NB4 (cell line): Measurements from ENCODE around the gene CTCFL.

Experiments
- DNase-seq: peaks from one replicate; pipeline ENCODE4 v3.0.0; 2010; ENCODE audit warnings: low read depth
- H3K4me3 ChIP-seq: one replicate; pipeline ENCODE4 v1.5.1; 2011; ENCODE audit warnings: mild to moderate bottlenecking, low read depth, low read length, moderate library complexity
- MAX ChIP-seq: IDR thresholded peaks from 2 replicates; pipeline ENCODE4 v1.6.1; 2011; ENCODE audit warnings: low read depth, low read length
- MYC ChIP-seq: IDR thresholded peaks from 2 replicates; pipeline ENCODE4 v1.6.1; 2011; ENCODE audit warnings: low read depth, low read length
- POLR2A ChIP-seq: IDR thresholded peaks from 2 replicates; pipeline ENCODE4 v1.6.1; 2011; ENCODE audit warnings: mild to moderate bottlenecking; ENCODE audit not compliant: insufficient read length; ENCODE audit errors: extremely low read depth
- TF ChIP-seq, protein P1 (sequence below): IDR thresholded peaks from one replicate; pipeline ENCODE4 v1.5.1; 2012; ENCODE audit warnings: low read depth, low read length

CTCFL gene

DNA sequence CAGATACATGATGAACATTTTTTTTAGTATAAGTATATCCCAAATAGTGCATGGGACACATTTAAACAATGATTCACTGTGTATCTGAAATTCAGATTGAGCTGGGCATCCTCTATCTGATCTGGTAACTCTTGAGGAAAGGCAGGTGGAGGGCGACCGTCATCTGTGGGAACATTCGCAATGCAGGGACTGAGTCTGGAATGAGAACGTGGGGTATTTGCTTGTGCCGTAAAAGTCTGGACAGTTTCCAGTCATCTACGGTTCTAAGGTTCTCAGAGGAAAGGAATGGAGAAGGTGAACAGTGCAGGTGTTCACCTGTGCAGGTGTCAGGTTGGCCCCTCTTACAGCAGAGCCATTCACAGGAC, 22.6 kb downstream of the CTCFL start:
- TF ChIP-seq, protein P1, sequence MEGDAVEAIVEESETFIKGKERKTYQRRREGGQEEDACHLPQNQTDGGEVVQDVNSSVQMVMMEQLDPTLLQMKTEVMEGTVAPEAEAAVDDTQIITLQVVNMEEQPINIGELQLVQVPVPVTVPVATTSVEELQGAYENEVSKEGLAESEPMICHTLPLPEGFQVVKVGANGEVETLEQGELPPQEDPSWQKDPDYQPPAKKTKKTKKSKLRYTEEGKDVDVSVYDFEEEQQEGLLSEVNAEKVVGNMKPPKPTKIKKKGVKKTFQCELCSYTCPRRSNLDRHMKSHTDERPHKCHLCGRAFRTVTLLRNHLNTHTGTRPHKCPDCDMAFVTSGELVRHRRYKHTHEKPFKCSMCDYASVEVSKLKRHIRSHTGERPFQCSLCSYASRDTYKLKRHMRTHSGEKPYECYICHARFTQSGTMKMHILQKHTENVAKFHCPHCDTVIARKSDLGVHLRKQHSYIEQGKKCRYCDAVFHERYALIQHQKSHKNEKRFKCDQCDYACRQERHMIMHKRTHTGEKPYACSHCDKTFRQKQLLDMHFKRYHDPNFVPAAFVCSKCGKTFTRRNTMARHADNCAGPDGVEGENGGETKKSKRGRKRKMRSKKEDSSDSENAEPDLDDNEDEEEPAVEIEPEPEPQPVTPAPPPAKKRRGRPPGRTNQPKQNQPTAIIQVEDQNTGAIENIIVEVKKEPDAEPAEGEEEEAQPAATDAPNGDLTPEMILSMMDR: no peak
- no peak for TF ChIP-seq POLR2A
- TF ChIP-seq MAX: no peak

DNA sequence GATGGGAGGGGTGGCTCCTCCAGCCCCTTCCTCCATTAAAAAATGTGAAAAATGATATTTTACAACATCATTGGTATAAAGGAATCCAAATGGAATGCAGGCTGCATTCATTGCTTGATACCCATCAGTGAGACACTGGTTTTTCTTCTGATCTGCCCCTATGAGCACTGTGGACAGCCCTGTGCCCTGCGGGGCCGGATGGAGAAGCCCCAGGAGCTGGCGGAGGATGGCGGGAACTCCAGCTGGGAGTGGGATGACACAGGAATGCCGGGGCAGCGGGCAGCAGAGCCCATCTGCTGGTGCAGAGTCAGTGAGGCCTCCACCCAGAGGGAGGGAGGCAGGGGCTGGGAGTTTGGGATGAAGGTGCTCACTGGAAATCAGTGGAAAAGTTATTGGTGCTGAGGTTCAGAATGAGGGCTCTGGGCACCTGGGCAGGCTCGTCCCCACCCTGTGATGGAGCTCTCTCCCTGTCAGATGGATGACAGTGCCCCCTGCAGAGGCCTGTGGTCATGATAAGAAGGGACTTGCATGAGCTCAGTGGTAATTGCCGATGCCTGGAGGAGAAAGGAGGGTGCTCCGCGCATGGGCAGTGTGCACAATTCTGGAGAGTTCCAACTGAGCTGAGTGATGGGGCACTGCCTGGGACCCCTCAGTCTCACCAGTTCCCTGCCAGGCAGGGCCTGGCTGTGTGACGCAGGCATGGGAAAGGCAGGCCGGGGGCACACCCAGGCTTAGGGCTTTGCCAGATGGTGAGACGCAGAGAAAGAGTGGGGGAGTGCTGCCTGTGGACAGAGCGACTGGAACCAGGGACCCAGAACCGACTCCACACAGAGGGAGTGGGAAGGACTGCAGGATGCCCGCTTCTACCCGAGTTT, 23.2 kb downstream of the CTCFL start:
- no peak overlapping the region for H3K4me3 ChIP-seq
- peak; percentile 39 for DNase-seq
- TF ChIP-seq MYC: no peak
- TF ChIP-seq, protein P1: peak; percentile 26

More for the DNA sequence above, 22.6 kb downstream of the CTCFL start:
- DNase-seq: no peak
- no peak overlapping the region for H3K4me3 ChIP-seq

GRCh38 chr20:57500962-57501361, 24.0 kb downstream of the CTCFL start:
- no peak for TF ChIP-seq MAX
- no peak for TF ChIP-seq MYC
- TF ChIP-seq, protein P1: no peak
- TF ChIP-seq POLR2A: no peak
- DNase-seq: no peak
- H3K4me3 ChIP-seq: no peak overlapping the region

GRCh38 chr20:57500235-57500634, 24.7 kb downstream of the CTCFL start:
- H3K4me3 ChIP-seq: no peak overlapping the region
- no peak for TF ChIP-seq POLR2A
- TF ChIP-seq, protein P1: no peak
- TF ChIP-seq MAX: no peak
- TF ChIP-seq MYC: no peak
- no peak for DNase-seq

- TF ChIP-seq POLR2A (no peak), MAX (no peak), MYC (no peak)
- TF ChIP-seq, protein P1: no peak
- no peak overlapping the region for H3K4me3 ChIP-seq
- DNase-seq: no peak
Observed at GRCh38 chr20:57499676-57500075, 25.3 kb downstream of the CTCFL start.
